Measurements from ENCODE around the gene HTR6. TPM values are rescaled to one million over a fixed set of nuclear protein-coding genes. Genes with fewer than 3 reads are reported as not detected.

Gene HTR6
- total and polyA plus RNA-seq, 2 donors (not counting 1 experiment from before 2014, with no cell fraction given), result under 0.01 to 0.02 TPM

GRCh38 chr1:19712928-19713327, 48.3 kb downstream of the HTR6 start:
- Histone ChIP-seq H3K4me1 (ENCODE audit: control insufficient read depth, extremely low read depth, insufficient read depth, low read length) (no peaks in the 10 kb centered on the region), H3K27ac (ENCODE audit: insufficient read depth, low read length) (no peak overlapping the region)
- DNase-seq (ENCODE audit: low read depth in 2 of 2), result no peak

GRCh38 chr1:19715334-19716203, 50.9 kb downstream of the HTR6 start:
- Histone ChIP-seq H3K27me3 (ENCODE audit: control insufficient read depth, insufficient read depth, low read length) (no peaks in the 10 kb centered on the region), H2AFZ (ENCODE audit: low read length) (no peak overlapping the region), H3K9me3 (ENCODE audit: control insufficient read depth, insufficient read depth, low read depth, low read length) (no peaks in the 10 kb centered on the region), H3K9ac (ENCODE audit: insufficient read depth, low read length) (no peak overlapping the region), H3K4me1 (ENCODE audit: control insufficient read depth, extremely low read depth, insufficient read depth, low read length) (no peaks in the 10 kb centered on the region), H4K20me1 (ENCODE audit: control insufficient read depth, extremely low read depth, insufficient read depth, low read length) (no peaks in the 10 kb centered on the region), H3K4me2 (ENCODE audit: extremely low read depth, insufficient read depth, low read length) (no peak overlapping the region), H3K27ac (ENCODE audit: insufficient read depth, low read length) (no peak overlapping the region), H3K79me2 (ENCODE audit: control insufficient read depth, insufficient read depth, low read length) (no peaks in the 10 kb centered on the region), H3K36me3 (ENCODE audit: control insufficient read depth, insufficient read depth, low read length) (no peaks in the 10 kb centered on the region), H3K4me3 (replicated peaks in 1 of 4; ENCODE audit: control extremely low read depth in 1 of 4, insufficient read depth in 1 of 4, low read depth in 3 of 4, low read length in 4 of 4) (no peak overlapping the region)
- DNase-seq (ENCODE audit: low read depth in 2 of 2), result peak; percentile 89 to 94
- TF ChIP-seq EZH2 (IDR thresholded peaks at IDR 0.05; ENCODE audit: low read length, missing control alignments), result no peak
- peak; percentile 57 to 97 for TF ChIP-seq CTCF (conservative IDR thresholded peaks at IDR 0.05 in 1 of 2, IDR thresholded peaks at IDR 0.05 in 1 of 2; ENCODE audit: low read depth in 1 of 2, low read length in 2 of 2)

More at GRCh38 chr1:19712928-19713327, 48.3 kb downstream of the HTR6 start:
- no peak overlapping the region for H3K4me2 ChIP-seq (ENCODE audit: extremely low read depth, insufficient read depth, low read length)
- H3K79me2 ChIP-seq (ENCODE audit: control insufficient read depth, insufficient read depth, low read length), result no peaks in the 10 kb centered on the region
- TF ChIP-seq EZH2 (IDR thresholded peaks at IDR 0.05; ENCODE audit: low read length, missing control alignments), result no peak
- TF ChIP-seq CTCF (conservative IDR thresholded peaks at IDR 0.05 in 1 of 2, IDR thresholded peaks at IDR 0.05 in 1 of 2; ENCODE audit: low read depth in 1 of 2, low read length in 2 of 2), result no peak
- H3K36me3 ChIP-seq (ENCODE audit: control insufficient read depth, insufficient read depth, low read length), result no peaks in the 10 kb centered on the region
- no peaks in the 10 kb centered on the region for H3K9me3 ChIP-seq (ENCODE audit: control insufficient read depth, insufficient read depth, low read depth, low read length)
- no peaks in the 10 kb centered on the region for H4K20me1 ChIP-seq (ENCODE audit: control insufficient read depth, extremely low read depth, insufficient read depth, low read length)
- no peaks in the 10 kb centered on the region for H3K27me3 ChIP-seq (ENCODE audit: control insufficient read depth, insufficient read depth, low read length)
- H3K4me3 ChIP-seq (replicated peaks in 1 of 4; ENCODE audit: control extremely low read depth in 1 of 4, insufficient read depth in 1 of 4, low read depth in 3 of 4, low read length in 4 of 4), result no peak overlapping the region
- H2AFZ ChIP-seq (ENCODE audit: low read length), result no peak overlapping the region
- no peak overlapping the region for H3K9ac ChIP-seq (ENCODE audit: insufficient read depth, low read length)

- H2AFZ ChIP-seq (ENCODE audit: low read length), result no peak overlapping the region
- H3K9me3 ChIP-seq (ENCODE audit: control insufficient read depth, insufficient read depth, low read depth, low read length), result no peaks in the 10 kb centered on the region
- H3K27me3 ChIP-seq (ENCODE audit: control insufficient read depth, insufficient read depth, low read length), result no peaks in the 10 kb centered on the region
- no peak overlapping the region for H3K27ac ChIP-seq (ENCODE audit: insufficient read depth, low read length)
- H4K20me1 ChIP-seq (ENCODE audit: control insufficient read depth, extremely low read depth, insufficient read depth, low read length), result no peaks in the 10 kb centered on the region
- no peak for DNase-seq (ENCODE audit: low read depth in 2 of 2)
- TF ChIP-seq CTCF (conservative IDR thresholded peaks at IDR 0.05 in 1 of 2, IDR thresholded peaks at IDR 0.05 in 1 of 2; ENCODE audit: low read depth in 1 of 2, low read length in 2 of 2) (no peak), EZH2 (IDR thresholded peaks at IDR 0.05; ENCODE audit: low read length, missing control alignments) (no peak)
- H3K4me1 ChIP-seq (ENCODE audit: control insufficient read depth, extremely low read depth, insufficient read depth, low read length), result no peaks in the 10 kb centered on the region
- H3K79me2 ChIP-seq (ENCODE audit: control insufficient read depth, insufficient read depth, low read length), result no peaks in the 10 kb centered on the region
- H3K4me2 ChIP-seq (ENCODE audit: extremely low read depth, insufficient read depth, low read length), result no peak overlapping the region
- H3K4me3 ChIP-seq (replicated peaks in 1 of 4; ENCODE audit: control extremely low read depth in 1 of 4, insufficient read depth in 1 of 4, low read depth in 3 of 4, low read length in 4 of 4), result no peak overlapping the region
- H3K36me3 ChIP-seq (ENCODE audit: control insufficient read depth, insufficient read depth, low read length), result no peaks in the 10 kb centered on the region
- no peak overlapping the region for H3K9ac ChIP-seq (ENCODE audit: insufficient read depth, low read length)
These were observed 52.8 kb downstream of the HTR6 start for GRCh38 chr1:19717467-19717866.

Measured in fibroblast of lung (primary cell).